Measurements from ENCODE around the gene HAUS6. TPM values are rescaled to one million over a fixed set of nuclear protein-coding genes. Genes with fewer than 3 reads are reported as not detected.
"Not testable (repeated sequence)": the region's sequence is repeated elsewhere in the genome, so short reads cannot be mapped to it uniquely, and the experiment has no call there.

Gene HAUS6
- total RNA-seq, 1 experiment from 2014 or later, result 36.1 TPM

DNA sequence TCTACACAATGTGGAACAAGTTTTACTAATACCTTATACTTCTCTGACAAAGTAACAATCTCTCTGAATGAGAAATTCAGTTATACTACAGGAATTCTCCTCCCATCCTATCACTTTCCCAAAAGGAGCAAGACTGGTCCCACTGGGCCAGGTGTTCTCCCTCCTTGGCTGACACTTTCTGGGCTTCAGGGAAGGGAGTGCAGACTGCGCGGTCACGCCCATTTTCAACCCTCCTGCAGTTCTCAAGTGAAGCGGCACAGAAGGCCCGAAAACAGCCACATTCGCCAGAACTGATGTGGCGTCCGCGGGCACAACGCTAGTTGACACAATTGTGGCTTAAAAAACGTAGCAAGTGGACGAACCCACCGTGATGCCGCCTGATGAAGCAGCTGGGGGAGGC is 70.3 kb downstream of the HAUS6 start:
- H3K27me3 ChIP-seq (ENCODE audit: control insufficient read depth, insufficient read depth, low read length), result no peaks in the 10 kb centered on the region
- no peak overlapping the region for H3K4me3 ChIP-seq (ENCODE audit: insufficient read depth, low read depth, low read length)
- DNase-seq, result no peak
- no peaks in the 10 kb centered on the region for H3K36me3 ChIP-seq (replicated peaks; ENCODE audit: control insufficient read depth, insufficient read depth, low read length)

DNA sequence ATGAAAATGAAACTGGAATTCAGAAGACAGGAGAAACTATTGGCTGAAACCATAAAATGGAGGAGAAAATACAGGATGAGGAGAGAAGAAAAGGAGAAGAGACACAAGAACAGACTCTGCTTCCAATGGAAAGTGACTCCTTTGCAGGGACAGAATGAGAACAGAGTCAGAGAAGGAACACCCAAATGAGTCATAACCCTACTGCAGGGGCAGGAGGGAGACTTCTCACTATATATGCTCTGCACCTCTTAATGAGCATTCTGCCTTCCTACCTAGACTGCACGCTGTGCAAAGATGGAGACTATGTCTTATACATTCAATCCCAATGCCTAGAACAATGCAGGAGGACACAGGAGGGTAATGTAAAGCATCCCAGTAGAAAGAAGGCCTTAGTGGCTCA is 71.8 kb downstream of the HAUS6 start:
- Histone ChIP-seq H3K4me3 (ENCODE audit: insufficient read depth, low read depth, low read length) (no peak overlapping the region), H3K27me3 (ENCODE audit: control insufficient read depth, insufficient read depth, low read length) (no peaks in the 10 kb centered on the region), H3K36me3 (replicated peaks; ENCODE audit: control insufficient read depth, insufficient read depth, low read length) (no peaks in the 10 kb centered on the region)
- no peak for DNase-seq

DNA sequence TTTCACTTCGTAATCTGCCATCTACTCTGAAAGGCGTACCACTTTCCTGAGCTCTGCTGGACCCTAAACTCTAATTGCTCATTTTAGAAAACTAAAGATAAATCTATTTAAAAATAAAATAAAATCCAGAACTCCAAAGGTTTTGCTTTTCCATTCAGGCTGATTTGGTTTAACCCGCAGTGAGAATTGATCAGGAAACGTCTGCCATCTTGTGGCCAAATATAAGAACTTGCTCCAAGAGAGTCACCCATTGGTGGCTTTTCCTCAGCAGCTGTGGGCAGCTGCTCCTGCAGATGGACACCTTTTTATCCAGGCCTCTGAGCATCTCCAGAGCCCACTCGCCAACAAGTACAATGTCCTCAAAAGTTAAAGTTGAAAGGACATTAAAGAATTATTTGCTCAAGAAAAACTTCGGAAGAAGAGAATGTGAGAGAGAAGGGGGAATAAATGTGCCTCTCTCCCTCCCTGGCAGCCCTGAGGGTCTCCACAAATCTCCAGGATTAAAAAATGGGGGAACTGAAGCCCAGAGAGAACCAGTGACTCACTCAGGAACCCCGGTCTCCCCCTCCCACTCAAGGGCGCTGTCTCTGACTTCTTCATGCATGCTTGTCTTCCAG is 73.8 kb downstream of the HAUS6 start:
- H3K4me3 ChIP-seq (ENCODE audit: insufficient read depth, low read depth, low read length), result no peak overlapping the region
- H3K36me3 ChIP-seq (replicated peaks; ENCODE audit: control insufficient read depth, insufficient read depth, low read length), result no peaks in the 10 kb centered on the region
- DNase-seq, result peak; percentile 88
- no peaks in the 10 kb centered on the region for H3K27me3 ChIP-seq (ENCODE audit: control insufficient read depth, insufficient read depth, low read length)

DNA sequence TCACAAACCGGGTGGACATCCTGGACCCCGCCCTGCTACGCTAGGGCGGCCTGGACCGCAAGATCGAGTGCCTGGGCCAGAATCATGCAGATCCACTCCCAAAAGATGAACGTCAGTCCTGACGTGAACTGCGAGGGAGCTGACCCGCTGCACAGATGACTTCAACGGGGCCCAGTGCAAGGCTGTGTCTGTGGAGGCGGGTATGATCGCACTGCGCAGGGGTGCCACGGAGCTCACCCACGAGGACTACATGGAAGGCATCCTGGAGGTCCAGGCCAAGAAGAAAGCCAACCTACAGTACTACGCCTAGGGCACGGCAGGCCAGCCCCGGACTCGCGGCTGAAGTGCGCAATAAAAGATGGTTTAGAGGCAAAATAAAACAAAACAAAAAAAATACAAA is 74.9 kb downstream of the HAUS6 start:
- no peak for DNase-seq
- no peaks in the 10 kb centered on the region for H3K27me3 ChIP-seq (ENCODE audit: control insufficient read depth, insufficient read depth, low read length)
- H3K4me3 ChIP-seq (ENCODE audit: insufficient read depth, low read depth, low read length), result no peak overlapping the region
- no peaks in the 10 kb centered on the region for H3K36me3 ChIP-seq (replicated peaks; ENCODE audit: control insufficient read depth, insufficient read depth, low read length)

DNA sequence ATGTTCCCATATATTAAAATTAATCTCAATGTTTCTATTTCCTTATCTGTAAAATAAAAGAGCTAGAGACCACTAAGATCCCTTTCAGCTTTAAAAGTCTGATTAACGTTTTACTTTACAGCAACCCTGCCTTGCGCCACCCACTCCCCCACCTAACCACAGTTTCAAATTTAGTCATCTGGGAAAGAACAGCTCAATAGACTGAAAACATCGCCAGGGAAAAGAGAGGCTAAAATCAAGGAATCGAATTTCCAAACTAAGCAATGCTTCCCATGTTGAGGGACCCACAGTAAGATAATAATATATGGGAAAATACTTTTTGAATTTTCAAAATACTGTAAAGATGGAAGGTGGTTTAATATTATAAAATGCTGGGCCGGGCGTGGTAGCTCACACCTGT is 76.3 kb downstream of the HAUS6 start:
- H3K4me3 ChIP-seq (ENCODE audit: insufficient read depth, low read depth, low read length), result no peak overlapping the region
- DNase-seq, result no peak
- H3K36me3 ChIP-seq (replicated peaks; ENCODE audit: control insufficient read depth, insufficient read depth, low read length), result no peaks in the 10 kb centered on the region
- no peaks in the 10 kb centered on the region for H3K27me3 ChIP-seq (ENCODE audit: control insufficient read depth, insufficient read depth, low read length)

DNA sequence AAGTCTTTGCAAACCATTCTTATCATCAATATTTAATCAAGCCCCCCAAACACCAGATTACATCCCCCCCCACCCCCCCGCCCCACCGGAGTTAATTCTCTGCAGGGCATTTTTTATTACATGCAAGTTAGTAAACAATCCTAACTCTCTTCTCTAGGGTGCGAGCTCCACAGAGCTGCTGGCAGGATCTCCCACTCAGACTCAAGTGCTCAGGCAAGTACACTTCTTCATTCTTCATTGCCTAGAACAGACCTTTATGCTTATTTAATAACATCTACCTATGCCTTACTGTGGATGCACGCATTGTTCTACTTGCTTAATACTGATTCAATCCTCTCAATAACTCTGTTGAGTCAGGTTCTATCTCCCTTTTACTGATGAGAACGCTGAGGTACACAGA is 79.6 kb downstream of the HAUS6 start:
- Histone ChIP-seq H3K27me3 (ENCODE audit: control insufficient read depth, insufficient read depth, low read length) (no peaks in the 10 kb centered on the region), H3K36me3 (replicated peaks; ENCODE audit: control insufficient read depth, insufficient read depth, low read length) (no peaks in the 10 kb centered on the region), H3K4me3 (ENCODE audit: insufficient read depth, low read depth, low read length) (no peak overlapping the region)
- DNase-seq, result no peak

DNA sequence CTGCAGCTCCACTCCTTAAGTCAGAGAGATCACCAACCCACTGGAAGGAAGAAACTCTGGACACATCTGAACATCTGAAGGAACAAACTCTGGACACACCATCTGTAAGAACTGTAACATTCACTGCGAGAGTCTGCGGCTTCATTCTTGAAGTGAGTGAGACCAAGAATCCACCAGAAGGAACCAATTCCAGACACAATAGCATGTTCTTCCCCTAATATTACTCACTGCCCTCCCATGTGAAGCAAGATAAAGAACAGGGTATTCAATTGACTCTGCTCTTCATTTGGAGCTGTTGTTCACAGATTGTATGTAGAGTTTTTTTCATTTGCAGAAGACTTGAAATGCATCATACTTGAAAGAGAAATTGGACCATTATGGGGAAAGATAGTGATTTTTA is 80.5 kb downstream of the HAUS6 start:
- no peaks in the 10 kb centered on the region for H3K27me3 ChIP-seq (ENCODE audit: control insufficient read depth, insufficient read depth, low read length)
- no peaks in the 10 kb centered on the region for H3K36me3 ChIP-seq (replicated peaks; ENCODE audit: control insufficient read depth, insufficient read depth, low read length)
- no peak for DNase-seq
- no peak overlapping the region for H3K4me3 ChIP-seq (ENCODE audit: insufficient read depth, low read depth, low read length)

DNA sequence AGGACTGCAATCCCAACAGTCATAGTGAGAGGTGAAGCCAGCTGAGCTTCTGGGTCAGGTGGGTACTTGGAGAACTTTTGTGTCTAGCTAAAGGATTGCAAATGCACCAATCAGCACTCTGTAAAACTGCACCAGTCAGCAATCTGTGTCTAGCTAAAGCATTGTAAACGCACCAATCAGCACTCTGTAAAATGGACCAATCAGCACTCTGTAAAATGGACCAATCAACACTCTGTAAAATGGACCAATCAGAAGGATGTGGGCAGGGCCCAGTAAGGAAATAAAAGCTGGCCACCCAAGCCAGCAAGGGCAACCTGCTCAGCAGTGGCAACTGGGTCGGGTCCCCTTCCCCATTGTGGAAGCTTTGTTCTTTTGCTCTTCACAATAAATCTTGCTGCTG is 81.1 kb downstream of the HAUS6 start:
- H3K4me3 ChIP-seq (ENCODE audit: insufficient read depth, low read depth, low read length), result not testable (repeated sequence)

DNA sequence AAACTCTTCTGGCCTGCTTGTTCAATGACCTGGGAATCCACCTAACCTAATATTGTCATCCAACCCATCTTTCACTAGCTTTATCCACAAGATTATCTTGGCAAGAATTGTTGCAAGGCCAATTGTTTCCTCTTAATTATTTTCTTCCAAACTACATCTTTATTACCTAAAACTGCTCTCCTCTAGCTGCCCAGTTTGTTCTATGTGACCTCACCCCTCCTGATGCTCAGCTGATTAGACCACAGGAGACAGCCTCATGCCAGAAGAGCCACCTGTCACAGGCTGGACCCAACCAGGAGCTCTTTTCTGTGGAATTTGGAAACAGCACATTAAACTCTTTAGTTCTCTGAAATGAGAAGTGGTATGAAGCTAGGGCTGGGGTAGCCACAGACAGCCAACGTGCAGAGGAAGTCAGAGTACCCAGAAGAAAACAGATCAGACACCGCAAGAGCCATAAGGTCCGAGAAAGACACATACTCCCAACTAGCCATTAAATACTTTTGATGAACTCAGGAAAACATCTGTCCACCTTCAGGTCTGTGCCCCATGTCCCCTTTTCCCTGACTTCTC is 81.7 kb downstream of the HAUS6 start:
- H3K4me3 ChIP-seq (ENCODE audit: insufficient read depth, low read depth, low read length), result no peak overlapping the region
- DNase-seq, result no peak

More for the DNA sequence above, 81.1 kb downstream of the HAUS6 start:
- H3K27me3 ChIP-seq (ENCODE audit: control insufficient read depth, insufficient read depth, low read length); DNase-seq; H3K36me3 ChIP-seq (replicated peaks; ENCODE audit: control insufficient read depth, insufficient read depth, low read length): not testable (repeated sequence)

DNA sequence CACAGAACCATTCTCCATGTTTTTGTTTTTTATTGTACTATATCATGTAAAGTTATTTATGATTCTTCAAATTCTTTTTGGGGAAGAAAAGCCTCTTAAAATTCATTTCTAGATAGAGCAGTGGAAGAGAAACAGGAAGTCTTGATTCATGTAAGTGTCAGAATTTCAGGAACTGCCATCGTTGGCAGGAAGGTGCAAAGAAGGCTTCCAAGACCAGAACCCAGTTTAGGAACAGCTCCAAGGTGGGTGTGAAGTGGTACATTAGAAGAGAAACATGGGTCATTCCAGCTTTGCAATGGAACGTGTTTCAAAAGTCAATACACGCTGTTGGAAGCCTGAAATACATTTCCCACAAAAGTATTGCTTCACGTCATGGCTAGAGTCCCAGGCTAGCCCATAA is 84.5 kb downstream of the HAUS6 start:
- Histone ChIP-seq H3K36me3 (replicated peaks; ENCODE audit: control insufficient read depth, insufficient read depth, low read length) (no peaks in the 10 kb centered on the region), H3K27me3 (ENCODE audit: control insufficient read depth, insufficient read depth, low read length) (no peaks in the 10 kb centered on the region)
- DNase-seq, result no peak

More for the DNA sequence above, 81.7 kb downstream of the HAUS6 start:
- H3K36me3 ChIP-seq (replicated peaks; ENCODE audit: control insufficient read depth, insufficient read depth, low read length), result no peaks in the 10 kb centered on the region
- no peaks in the 10 kb centered on the region for H3K27me3 ChIP-seq (ENCODE audit: control insufficient read depth, insufficient read depth, low read length)

DNA sequence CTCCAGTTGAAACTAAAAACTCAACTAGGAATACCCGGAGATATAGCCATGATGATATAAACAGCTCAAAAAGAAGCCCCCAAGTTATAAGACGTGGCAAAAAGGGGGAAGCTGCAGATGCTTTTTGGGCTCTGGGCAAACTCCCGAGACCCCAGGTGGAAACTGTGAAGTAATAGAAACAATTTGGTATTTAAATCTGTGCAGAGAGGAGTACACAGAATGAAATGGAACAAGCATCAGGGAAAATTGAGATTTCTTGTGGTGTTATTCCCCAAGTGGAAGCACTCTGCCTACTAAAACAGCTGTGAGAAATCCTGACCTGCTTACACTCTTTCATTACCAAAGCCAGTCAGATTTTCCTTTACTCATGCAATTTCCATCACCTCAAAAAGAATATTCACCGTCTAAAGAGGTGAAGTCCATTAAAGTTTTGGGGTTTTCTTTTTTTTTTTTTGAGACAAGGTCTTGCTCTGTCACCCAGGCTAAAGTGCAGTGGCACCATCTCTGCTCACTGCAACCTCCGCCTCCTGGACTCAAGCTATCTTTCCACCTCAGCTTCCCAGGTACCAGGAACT is 93.2 kb downstream of the HAUS6 start:
- DNase-seq, result no peak

More for the DNA sequence above, 84.5 kb downstream of the HAUS6 start:
- H3K4me3 ChIP-seq (ENCODE audit: insufficient read depth, low read depth, low read length), result no peak overlapping the region

More for the DNA sequence above, 93.2 kb downstream of the HAUS6 start:
- Histone ChIP-seq H3K27me3 (ENCODE audit: control insufficient read depth, insufficient read depth, low read length) (no peaks in the 10 kb centered on the region), H3K4me3 (ENCODE audit: insufficient read depth, low read depth, low read length) (no peak overlapping the region), H3K36me3 (replicated peaks; ENCODE audit: control insufficient read depth, insufficient read depth, low read length) (no peaks in the 10 kb centered on the region)

Other genes starting within 250 kb of the HAUS6 start
- gene SAXO1, start 69.7 kb downstream of the HAUS6 start, total RNA-seq (2014; rRNA removed; shearing (Covaris generic)), result 0.21 and 0.48 TPM in 2 replicates
- gene RRAGA, start 53.5 kb downstream of the HAUS6 start, total RNA-seq (2014; rRNA removed; shearing (Covaris generic)), result 23.8 and 28.2 TPM in 2 replicates
- gene PLIN2, start 24.6 kb upstream of the HAUS6 start, total RNA-seq (2014; rRNA removed; shearing (Covaris generic)), result 83.5 and 95.0 TPM in 2 replicates
- 21.4 and 35.7 TPM in 2 replicates for gene DENND4C, start 127.8 kb upstream of the HAUS6 start, total RNA-seq (2014; rRNA removed; shearing (Covaris generic))